ENCODE results near the gene OGN.

OGN gene

DNA sequence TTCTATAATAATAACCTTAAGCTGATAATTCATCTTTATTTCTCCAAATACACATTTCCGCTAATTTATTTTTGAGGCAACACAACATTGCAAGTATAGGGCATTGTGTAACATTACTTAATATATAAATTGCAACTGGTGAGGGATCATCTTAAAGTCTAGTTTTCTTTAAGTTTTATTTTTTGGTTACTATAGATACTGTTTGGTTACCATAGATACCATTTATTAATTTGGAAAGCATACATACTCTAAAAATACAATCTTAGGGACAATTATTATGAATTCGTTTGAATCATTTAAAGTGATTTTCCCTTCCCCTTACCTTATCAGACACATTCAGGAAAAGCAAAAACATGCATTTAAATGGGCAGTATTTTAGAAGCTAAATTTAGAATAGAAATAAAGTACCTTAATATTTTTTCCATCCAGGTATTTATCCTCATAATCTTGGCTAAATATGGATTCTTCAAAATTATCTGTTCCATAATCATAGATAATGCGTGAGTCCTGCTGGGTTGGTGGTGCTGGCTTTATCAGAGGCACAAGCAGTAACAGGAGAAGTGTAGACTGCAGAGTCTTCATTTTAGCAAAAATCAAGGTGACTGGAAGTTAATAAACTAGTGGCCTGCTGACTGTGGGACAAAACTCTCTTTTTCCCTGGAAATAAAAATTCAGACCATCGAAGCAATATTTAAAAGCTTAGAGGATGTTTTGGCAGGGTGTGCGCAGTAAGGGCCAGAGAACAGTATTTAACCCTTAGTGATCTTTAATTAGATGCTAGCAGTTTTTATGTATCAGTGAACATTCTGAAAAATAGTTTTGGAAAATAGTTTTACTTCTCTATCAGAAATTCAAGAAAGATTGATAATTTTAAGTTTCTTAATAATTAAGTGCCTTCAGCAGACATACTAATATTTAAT lies 1.3 kb downstream of the OGN start:
- TF ChIP-seq, protein P1, sequence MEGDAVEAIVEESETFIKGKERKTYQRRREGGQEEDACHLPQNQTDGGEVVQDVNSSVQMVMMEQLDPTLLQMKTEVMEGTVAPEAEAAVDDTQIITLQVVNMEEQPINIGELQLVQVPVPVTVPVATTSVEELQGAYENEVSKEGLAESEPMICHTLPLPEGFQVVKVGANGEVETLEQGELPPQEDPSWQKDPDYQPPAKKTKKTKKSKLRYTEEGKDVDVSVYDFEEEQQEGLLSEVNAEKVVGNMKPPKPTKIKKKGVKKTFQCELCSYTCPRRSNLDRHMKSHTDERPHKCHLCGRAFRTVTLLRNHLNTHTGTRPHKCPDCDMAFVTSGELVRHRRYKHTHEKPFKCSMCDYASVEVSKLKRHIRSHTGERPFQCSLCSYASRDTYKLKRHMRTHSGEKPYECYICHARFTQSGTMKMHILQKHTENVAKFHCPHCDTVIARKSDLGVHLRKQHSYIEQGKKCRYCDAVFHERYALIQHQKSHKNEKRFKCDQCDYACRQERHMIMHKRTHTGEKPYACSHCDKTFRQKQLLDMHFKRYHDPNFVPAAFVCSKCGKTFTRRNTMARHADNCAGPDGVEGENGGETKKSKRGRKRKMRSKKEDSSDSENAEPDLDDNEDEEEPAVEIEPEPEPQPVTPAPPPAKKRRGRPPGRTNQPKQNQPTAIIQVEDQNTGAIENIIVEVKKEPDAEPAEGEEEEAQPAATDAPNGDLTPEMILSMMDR (IDR thresholded peaks at IDR 0.05; ENCODE audit: low read depth, low read length, missing control alignments) = no peak
- in situ Hi-C loops (cut with HindIII; ENCODE audit: low pct_ligation_motif_present, low sequenced_read_pairs) = no loop called here
- no peak for DNase-seq
- H3K27ac ChIP-seq = no peak overlapping the region
- no peaks in the 10 kb centered on the region for H3K27me3 ChIP-seq (replicated peaks)
- no peak overlapping the region for H3K4me3 ChIP-seq (ENCODE audit: low read depth, low read length)
- H3K36me3 ChIP-seq (replicated peaks) = no peaks in the 10 kb centered on the region

DNA sequence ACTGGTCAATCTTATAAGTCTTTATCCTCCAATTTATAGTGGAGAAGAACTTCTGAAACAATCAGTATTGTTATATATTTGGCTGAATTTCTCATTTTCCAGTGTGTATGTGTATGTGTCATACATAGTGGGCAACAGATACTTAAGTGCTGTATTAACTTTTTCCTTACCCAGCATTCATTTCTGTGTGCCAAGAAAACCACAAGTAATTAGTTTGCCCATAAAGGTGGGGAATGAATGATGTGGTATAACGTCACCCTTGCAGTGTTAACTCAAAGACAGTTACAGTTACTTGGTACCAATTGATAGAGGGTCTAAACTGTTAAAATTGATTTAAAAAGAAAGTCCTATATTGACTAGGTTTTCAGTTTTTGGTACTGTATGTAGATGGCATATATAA lies 2.0 kb downstream of the OGN start:
- Histone ChIP-seq H3K27me3 (replicated peaks) (no peaks in the 10 kb centered on the region), H3K4me3 (ENCODE audit: low read depth, low read length) (no peak overlapping the region), H3K36me3 (replicated peaks) (no peaks in the 10 kb centered on the region), H3K27ac (no peak overlapping the region)
- TF ChIP-seq, protein P1 (IDR thresholded peaks at IDR 0.05; ENCODE audit: low read depth, low read length, missing control alignments) = no peak
- in situ Hi-C loops (cut with HindIII; ENCODE audit: low pct_ligation_motif_present, low sequenced_read_pairs) = no loop called here
- DNase-seq = no peak

DNA sequence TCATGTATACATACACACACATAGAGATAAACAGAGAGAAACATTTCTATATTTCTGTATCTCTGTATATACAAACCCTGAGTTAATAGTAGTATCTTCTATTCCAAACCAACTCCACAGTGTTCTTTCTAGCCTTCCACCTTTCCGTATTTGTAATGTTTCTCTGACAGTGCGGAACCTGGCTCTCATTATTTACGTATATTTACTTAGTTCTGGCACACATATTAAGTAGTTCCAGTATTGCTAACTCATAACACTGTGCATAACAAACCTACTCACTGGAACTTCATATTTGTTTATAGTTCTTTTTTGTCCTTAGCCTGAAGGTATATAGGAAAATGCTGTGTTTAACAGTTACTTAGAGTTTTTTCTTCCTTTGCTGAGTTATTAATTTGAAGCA lies 6.5 kb downstream of the OGN start:
- in situ Hi-C loops (cut with HindIII; ENCODE audit: low pct_ligation_motif_present, low sequenced_read_pairs) = no loop called here
- TF ChIP-seq, protein P1 (IDR thresholded peaks at IDR 0.05; ENCODE audit: low read depth, low read length, missing control alignments) = no peak
- H3K27me3 ChIP-seq (replicated peaks) = no peaks in the 10 kb centered on the region
- H3K36me3 ChIP-seq (replicated peaks) = no peaks in the 10 kb centered on the region
- no peak for DNase-seq
- no peak overlapping the region for H3K4me3 ChIP-seq (ENCODE audit: low read depth, low read length)
- H3K27ac ChIP-seq = no peak overlapping the region

DNA sequence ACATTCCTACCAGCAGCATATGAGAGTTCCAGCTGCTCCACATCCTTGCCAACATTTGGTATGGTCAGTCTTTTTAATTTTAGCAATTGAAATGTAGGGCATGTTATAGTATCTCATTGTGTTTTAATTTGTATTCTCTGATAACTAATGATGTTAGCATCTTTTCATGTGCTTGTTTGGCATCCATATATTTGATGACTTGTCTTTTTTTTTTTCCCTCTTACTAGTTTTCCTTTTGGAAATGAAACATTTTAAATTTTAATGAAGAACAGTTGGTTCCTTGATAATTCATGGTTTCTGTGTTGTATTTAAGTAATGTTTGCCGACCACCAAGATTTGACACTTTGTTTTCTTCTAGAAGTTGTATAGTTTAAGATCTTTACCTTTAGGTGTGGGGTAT lies 8.8 kb downstream of the OGN start:
- Histone ChIP-seq H3K4me3 (ENCODE audit: low read depth, low read length) (no peak overlapping the region), H3K36me3 (replicated peaks) (no peaks in the 10 kb centered on the region), H3K27me3 (replicated peaks) (no peaks in the 10 kb centered on the region), H3K27ac (no peak overlapping the region)
- no peak for DNase-seq
- TF ChIP-seq, protein P1 (IDR thresholded peaks at IDR 0.05; ENCODE audit: low read depth, low read length, missing control alignments) = no peak
- in situ Hi-C loops (cut with HindIII; ENCODE audit: low pct_ligation_motif_present, low sequenced_read_pairs) = no loop called here

DNA sequence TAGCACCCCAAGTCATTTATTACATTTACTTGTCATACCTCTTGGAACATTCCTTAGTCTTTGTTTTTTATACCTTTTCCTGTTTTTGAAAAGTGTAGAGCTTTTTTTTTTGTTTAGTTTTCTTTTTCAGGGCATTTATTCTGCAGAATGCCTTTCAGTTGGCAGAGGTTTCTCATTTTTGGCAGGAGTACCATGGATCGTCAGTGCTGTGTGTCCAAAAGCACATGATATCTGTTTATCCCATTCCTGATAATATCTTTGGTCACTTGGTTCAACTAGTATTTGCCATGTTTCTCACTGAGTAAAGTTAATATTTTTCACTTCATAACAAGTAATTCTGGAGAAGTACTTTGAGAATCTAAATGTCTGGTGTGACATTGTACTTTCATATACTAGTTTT lies 10.7 kb downstream of the OGN start:
- DNase-seq = no peak
- Histone ChIP-seq H3K27ac (no peak overlapping the region), H3K27me3 (replicated peaks) (no peaks in the 10 kb centered on the region), H3K4me3 (ENCODE audit: low read depth, low read length) (no peak overlapping the region), H3K36me3 (replicated peaks) (no peaks in the 10 kb centered on the region)
- in situ Hi-C loops (cut with HindIII; ENCODE audit: low pct_ligation_motif_present, low sequenced_read_pairs) = no loop called here
- TF ChIP-seq, protein P1 (IDR thresholded peaks at IDR 0.05; ENCODE audit: low read depth, low read length, missing control alignments) = no peak
